Measurements from ENCODE around the gene SNCG. TPM values are rescaled to one million over a fixed set of nuclear protein-coding genes. Genes with fewer than 3 reads are reported as not detected.
"Not testable (repeated sequence)": the region's sequence is repeated elsewhere in the genome, so short reads cannot be mapped to it uniquely, and the experiment has no call there.

The SNCG gene
- total RNA-seq, 1 experiment from 2014 or later = 5.5 TPM

DNA sequence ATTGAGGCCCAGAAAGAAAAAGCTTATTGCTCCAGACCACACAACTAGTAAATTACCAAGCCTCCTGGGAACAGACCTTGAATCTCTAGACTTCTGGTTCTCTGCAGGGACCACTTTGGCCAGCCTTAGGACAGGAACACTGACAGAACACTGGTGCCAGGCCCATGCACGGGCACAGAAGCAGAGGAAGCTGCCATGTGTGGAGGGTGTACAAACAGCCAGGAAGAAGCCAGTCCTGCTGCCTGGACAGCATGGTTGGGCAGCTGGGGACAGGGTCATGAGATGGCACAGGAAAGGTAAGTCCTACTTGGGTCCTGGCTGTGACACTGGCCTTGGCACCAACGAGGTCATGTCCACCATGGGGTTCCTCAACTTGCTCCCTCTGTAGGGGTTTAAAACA lies 20.1 kb upstream of the SNCG start:
- Histone ChIP-seq H3K14ac (ENCODE audit: insufficient read depth, low read length) (no peak overlapping the region; the same call in 1 of the 2 replicates), H3K4ac (ENCODE audit: low read depth, low read length) (no peak overlapping the region), H3K4me1 (ENCODE audit: insufficient read depth, low read length) (no peaks in the 10 kb centered on the region), H2BK120ac (ENCODE audit: low read depth, low read length, poor library complexity, severe bottlenecking) (no peak overlapping the region), H3K18ac (ENCODE audit: insufficient read length, low read depth, low read length) (no peak overlapping the region), H3K23ac (ENCODE audit: insufficient read length, low read depth, low read length) (no peak overlapping the region), H3K23me2 (ENCODE audit: insufficient read length, low read depth, low read length, poor library complexity, severe bottlenecking) (no peaks in the 10 kb centered on the region), H3K56ac (ENCODE audit: insufficient read length, low read depth, low read length) (no peak overlapping the region), H3K79me1 (ENCODE audit: insufficient read depth, low read depth, low read length, poor library complexity, severe bottlenecking) (no peaks in the 10 kb centered on the region), H3K27me3 (ENCODE audit: insufficient read depth, low read length) (no peaks in the 10 kb centered on the region), H2AK5ac (ENCODE audit: insufficient read length, low read length) (no peak overlapping the region), H3K4me2 (ENCODE audit: insufficient read depth, insufficient read length, low read length) (no peak overlapping the region), H3K9me3 (ENCODE audit: control insufficient read depth, low read depth, low read length) (no peaks in the 10 kb centered on the region), H2BK20ac (ENCODE audit: low read depth, low read length, poor library complexity, severe bottlenecking) (no peak overlapping the region), H4K91ac (ENCODE audit: insufficient read length, low read depth, low read length) (no peak overlapping the region), H3K9ac (ENCODE audit: extremely low read depth, insufficient read length, low read length) (no peak overlapping the region), H3T11ph (ENCODE audit: low read length) (no peak overlapping the region), H4K5ac (ENCODE audit: insufficient read length, low read depth, low read length) (no peak overlapping the region), H4K20me1 (ENCODE audit: control insufficient read depth, insufficient read depth, insufficient read length) (no peaks in the 10 kb centered on the region), H3K79me2 (ENCODE audit: insufficient read depth, low read length) (no peaks in the 10 kb centered on the region), H2BK15ac (ENCODE audit: low read depth, low read length) (no peak overlapping the region), H2AFZ (ENCODE audit: low read length) (no peak overlapping the region), H3K27ac (ENCODE audit: insufficient read length, low read depth, low read length) (no peak overlapping the region), H2BK12ac (ENCODE audit: insufficient read length, low read depth, low read length) (no peak overlapping the region), H4K8ac (replicated peaks; ENCODE audit: insufficient read length, low read depth, low read length) (no peak overlapping the region), H2BK5ac (ENCODE audit: insufficient read length, low read length) (no peak overlapping the region)
- DNase-seq = no peak
- peaks cover 2% of the 10 kb centered on the region for H3K27me3 Mint-ChIP-seq (ENCODE audit: low read depth)
- H3K4me3 Mint-ChIP-seq = no peak overlapping the region
- H3K36me3 Mint-ChIP-seq (ENCODE audit: insufficient read depth in 1 of 3, low read depth in 3 of 3) = peaks cover 0 to under 1% (median 0%) of the 10 kb centered on the region in 3 experiments; a peak in 2 of 7 replicates
- H3K4me1 Mint-ChIP-seq = peaks cover 3 to 4% of the 10 kb centered on the region in 2 experiments
- TF ChIP-seq, protein P1, sequence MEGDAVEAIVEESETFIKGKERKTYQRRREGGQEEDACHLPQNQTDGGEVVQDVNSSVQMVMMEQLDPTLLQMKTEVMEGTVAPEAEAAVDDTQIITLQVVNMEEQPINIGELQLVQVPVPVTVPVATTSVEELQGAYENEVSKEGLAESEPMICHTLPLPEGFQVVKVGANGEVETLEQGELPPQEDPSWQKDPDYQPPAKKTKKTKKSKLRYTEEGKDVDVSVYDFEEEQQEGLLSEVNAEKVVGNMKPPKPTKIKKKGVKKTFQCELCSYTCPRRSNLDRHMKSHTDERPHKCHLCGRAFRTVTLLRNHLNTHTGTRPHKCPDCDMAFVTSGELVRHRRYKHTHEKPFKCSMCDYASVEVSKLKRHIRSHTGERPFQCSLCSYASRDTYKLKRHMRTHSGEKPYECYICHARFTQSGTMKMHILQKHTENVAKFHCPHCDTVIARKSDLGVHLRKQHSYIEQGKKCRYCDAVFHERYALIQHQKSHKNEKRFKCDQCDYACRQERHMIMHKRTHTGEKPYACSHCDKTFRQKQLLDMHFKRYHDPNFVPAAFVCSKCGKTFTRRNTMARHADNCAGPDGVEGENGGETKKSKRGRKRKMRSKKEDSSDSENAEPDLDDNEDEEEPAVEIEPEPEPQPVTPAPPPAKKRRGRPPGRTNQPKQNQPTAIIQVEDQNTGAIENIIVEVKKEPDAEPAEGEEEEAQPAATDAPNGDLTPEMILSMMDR (conservative IDR thresholded peaks at IDR 0.05) = no peak
- H3K9me3 Mint-ChIP-seq = no peaks in the 10 kb centered on the region; a peak in 2 of 5 replicates
- no CpG with 5 or more reads among the region's 2 CpGs for WGBS (ENCODE audit: extremely low coverage, insufficient read length, low lambda C conversion rate)
- no peak overlapping the region for H3K27ac Mint-ChIP-seq

DNA sequence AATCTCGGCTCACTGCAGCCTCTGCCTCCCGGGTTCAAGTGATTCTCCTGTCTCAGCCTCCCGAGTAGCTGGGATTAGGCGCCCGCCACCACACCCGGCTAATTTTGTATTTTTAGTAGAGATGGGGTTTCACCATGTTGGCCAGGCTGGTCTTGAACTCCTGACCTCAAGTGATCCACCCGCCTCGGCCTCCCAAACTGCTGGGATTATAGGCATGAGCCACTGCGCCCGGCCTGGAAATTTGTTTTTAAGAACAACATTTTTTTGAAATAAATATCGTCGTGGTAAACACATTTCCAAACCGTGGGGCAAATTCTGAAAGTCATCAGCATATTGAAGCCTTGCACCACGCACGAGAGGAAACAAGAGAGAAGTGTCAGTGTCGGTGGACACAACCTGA lies 18.3 kb upstream of the SNCG start:
- not testable (repeated sequence) for H3K27ac Mint-ChIP-seq; H3K27me3 Mint-ChIP-seq (ENCODE audit: low read depth); H3K27me3 ChIP-seq (ENCODE audit: insufficient read depth, low read length); H3K9me3 ChIP-seq (ENCODE audit: control insufficient read depth, low read depth, low read length); H3K9ac ChIP-seq (ENCODE audit: extremely low read depth, insufficient read length, low read length); DNase-seq; H3K27ac ChIP-seq (ENCODE audit: insufficient read length, low read depth, low read length); H3K4me3 Mint-ChIP-seq; H3K9me3 Mint-ChIP-seq; H4K8ac ChIP-seq (replicated peaks; ENCODE audit: insufficient read length, low read depth, low read length); H3K14ac ChIP-seq (ENCODE audit: insufficient read depth, low read length); H3K4me1 Mint-ChIP-seq; H4K20me1 ChIP-seq (ENCODE audit: control insufficient read depth, insufficient read depth, insufficient read length); H3T11ph ChIP-seq (ENCODE audit: low read length); H3K4me2 ChIP-seq (ENCODE audit: insufficient read depth, insufficient read length, low read length); H3K4ac ChIP-seq (ENCODE audit: low read depth, low read length); H3K79me2 ChIP-seq (ENCODE audit: insufficient read depth, low read length); H2BK20ac ChIP-seq (ENCODE audit: low read depth, low read length, poor library complexity, severe bottlenecking); H2BK120ac ChIP-seq (ENCODE audit: low read depth, low read length, poor library complexity, severe bottlenecking); H3K23ac ChIP-seq (ENCODE audit: insufficient read length, low read depth, low read length); H2AK5ac ChIP-seq (ENCODE audit: insufficient read length, low read length); H4K91ac ChIP-seq (ENCODE audit: insufficient read length, low read depth, low read length); H4K5ac ChIP-seq (ENCODE audit: insufficient read length, low read depth, low read length); H2BK12ac ChIP-seq (ENCODE audit: insufficient read length, low read depth, low read length); H3K18ac ChIP-seq (ENCODE audit: insufficient read length, low read depth, low read length); H2BK5ac ChIP-seq (ENCODE audit: insufficient read length, low read length); H3K79me1 ChIP-seq (ENCODE audit: insufficient read depth, low read depth, low read length, poor library complexity, severe bottlenecking); H2BK15ac ChIP-seq (ENCODE audit: low read depth, low read length); H3K56ac ChIP-seq (ENCODE audit: insufficient read length, low read depth, low read length); H3K23me2 ChIP-seq (ENCODE audit: insufficient read length, low read depth, low read length, poor library complexity, severe bottlenecking); H2AFZ ChIP-seq (ENCODE audit: low read length); H3K4me1 ChIP-seq (ENCODE audit: insufficient read depth, low read length); H3K36me3 Mint-ChIP-seq (ENCODE audit: insufficient read depth in 1 of 3, low read depth in 3 of 3)
- WGBS (ENCODE audit: extremely low coverage, insufficient read length, low lambda C conversion rate) = no CpG with 5 or more reads among the region's 16 CpGs
